ENCODE results near the gene KAT6B.

DNA sequence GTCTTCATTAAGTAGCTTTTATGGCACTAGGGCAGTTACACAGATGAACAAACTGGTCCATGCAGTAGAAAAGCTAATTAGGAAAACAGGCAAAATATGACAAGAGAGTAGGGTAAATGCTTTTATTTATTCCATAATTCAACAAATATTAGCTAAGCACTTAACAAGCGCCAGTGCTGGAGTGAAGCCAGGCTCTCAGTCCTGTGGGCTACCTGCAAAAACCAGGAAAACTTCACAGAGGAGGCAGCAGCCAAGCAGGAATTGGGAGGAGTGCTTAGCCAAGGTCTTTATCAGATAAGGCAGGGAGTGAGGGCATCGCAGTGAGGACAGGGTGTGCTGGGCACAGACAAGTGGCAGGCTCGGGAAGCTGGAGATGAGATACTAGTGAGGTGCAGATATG, 4.9 kb upstream of the KAT6B start:
- TF ChIP-seq, protein P1, sequence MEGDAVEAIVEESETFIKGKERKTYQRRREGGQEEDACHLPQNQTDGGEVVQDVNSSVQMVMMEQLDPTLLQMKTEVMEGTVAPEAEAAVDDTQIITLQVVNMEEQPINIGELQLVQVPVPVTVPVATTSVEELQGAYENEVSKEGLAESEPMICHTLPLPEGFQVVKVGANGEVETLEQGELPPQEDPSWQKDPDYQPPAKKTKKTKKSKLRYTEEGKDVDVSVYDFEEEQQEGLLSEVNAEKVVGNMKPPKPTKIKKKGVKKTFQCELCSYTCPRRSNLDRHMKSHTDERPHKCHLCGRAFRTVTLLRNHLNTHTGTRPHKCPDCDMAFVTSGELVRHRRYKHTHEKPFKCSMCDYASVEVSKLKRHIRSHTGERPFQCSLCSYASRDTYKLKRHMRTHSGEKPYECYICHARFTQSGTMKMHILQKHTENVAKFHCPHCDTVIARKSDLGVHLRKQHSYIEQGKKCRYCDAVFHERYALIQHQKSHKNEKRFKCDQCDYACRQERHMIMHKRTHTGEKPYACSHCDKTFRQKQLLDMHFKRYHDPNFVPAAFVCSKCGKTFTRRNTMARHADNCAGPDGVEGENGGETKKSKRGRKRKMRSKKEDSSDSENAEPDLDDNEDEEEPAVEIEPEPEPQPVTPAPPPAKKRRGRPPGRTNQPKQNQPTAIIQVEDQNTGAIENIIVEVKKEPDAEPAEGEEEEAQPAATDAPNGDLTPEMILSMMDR (IDR thresholded peaks at IDR 0.05) = no peak
- no peak for TF ChIP-seq POLR2A (IDR thresholded peaks at IDR 0.05; ENCODE audit: low read depth)
- no peak for TF ChIP-seq EP300 (IDR thresholded peaks at IDR 0.05)
- TF ChIP-seq POLR2AphosphoS5 (IDR thresholded peaks at IDR 0.05) = no peak
